Measurements from ENCODE around the gene MORN1.

MORN1 gene

GRCh38 chr1:2374252-2375155 is 16.9 kb downstream of the MORN1 start:
- no peak for DNase-seq (ENCODE audit: low read depth, low spot score)

GRCh38 chr1:2373551-2374251 is 17.7 kb downstream of the MORN1 start:
- no peak for DNase-seq (ENCODE audit: low read depth, low spot score)

GRCh38 chr1:2372551-2373490 is 18.5 kb downstream of the MORN1 start:
- no peak for DNase-seq (ENCODE audit: low read depth, low spot score)

- DNase-seq (ENCODE audit: low read depth, low spot score): no peak
These were observed 23.2 kb downstream of the MORN1 start for GRCh38 chr1:2368053-2368744.

- no peak for DNase-seq (ENCODE audit: low read depth, low spot score)
These were observed 27.4 kb downstream of the MORN1 start for GRCh38 chr1:2363847-2364513.

DNA sequence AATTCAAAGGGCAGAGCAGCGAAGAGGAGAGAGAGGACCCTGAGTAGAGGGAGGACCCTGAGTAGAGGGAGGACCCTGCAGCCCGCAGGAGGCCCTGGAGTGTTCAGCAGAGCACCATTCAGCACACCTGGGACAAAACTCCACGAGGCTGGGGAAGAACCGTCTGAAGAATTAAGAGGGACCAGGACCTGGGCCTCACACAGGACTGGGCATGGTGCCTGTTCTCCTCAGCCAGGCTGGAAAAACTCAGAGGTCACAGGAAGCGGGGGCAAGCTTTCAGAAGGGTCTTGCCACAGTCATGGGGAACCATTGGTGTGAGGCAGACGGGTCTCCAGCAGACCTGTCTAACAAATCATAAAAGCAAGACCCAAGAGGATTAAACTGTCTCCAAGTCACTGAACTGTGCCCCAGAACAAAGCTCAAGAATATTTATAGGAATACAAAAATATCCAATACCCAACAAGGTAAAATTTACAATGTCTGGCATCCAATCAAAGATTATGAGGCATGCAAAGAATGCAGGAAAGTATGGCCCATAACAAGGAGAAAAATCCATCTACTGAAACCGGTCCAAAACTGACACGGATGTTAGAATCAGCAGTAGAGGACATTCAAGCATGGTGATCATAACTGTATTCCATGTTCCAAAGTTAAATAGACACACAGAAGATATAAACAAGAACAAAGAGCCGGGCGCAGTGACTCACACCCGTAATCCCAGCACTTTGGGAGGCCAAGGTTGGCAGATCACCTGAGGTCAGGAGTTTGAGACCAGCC is 30.6 kb downstream of the MORN1 start:
- DNase-seq (ENCODE audit: low read depth, low spot score): no peak

DNA sequence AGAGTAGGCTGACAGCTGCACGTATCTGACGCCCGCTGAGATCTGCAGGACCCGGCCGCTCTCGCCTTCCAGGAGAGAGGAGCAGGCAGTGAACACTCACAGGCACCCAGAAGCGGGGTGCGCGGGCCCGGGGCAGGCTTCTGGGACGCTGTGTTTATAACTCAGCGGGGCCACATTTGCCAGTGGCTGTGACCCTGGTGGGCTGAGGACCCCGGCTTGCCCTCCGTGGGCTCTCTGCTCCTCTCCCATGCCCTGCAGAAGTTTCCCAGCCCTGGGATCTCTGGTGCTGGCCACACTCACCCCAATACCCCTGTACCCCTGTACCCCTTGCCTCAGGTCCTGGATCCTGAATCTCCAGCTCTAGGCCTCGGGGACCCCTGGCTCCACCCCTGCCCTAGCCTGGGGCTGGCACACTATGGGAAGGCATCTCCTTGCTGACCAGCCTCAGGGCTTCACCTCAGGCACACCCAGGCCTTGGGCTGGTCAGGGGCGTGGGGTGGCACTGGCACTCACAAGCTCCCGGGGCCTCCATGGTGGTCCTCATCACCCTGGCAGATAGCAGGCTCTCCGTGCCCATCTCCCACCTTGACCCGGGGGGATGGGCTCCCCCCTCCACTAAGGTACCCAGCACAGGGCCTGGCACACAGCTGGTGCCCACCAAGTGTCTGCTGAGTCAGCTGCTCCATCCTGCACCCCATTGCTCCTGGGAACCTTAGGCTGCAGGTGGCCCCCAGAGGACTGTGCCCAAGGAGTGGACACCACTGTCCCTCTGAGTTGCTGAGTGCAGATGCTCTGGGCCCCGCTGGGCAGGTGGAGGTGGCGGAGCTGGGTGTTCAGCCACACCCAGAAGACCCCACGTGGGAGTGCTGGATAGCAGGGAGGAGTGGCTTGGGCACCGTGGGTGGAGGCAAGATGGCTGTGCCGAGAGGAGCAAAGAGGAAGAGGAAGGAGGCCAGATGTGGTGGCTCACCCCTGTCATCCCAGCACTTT is 32.4 kb downstream of the MORN1 start:
- no peak for DNase-seq (ENCODE audit: low read depth, low spot score)

- DNase-seq (ENCODE audit: low read depth, low spot score): no peak
These were observed 33.3 kb downstream of the MORN1 start for GRCh38 chr1:2358072-2358471.

DNA sequence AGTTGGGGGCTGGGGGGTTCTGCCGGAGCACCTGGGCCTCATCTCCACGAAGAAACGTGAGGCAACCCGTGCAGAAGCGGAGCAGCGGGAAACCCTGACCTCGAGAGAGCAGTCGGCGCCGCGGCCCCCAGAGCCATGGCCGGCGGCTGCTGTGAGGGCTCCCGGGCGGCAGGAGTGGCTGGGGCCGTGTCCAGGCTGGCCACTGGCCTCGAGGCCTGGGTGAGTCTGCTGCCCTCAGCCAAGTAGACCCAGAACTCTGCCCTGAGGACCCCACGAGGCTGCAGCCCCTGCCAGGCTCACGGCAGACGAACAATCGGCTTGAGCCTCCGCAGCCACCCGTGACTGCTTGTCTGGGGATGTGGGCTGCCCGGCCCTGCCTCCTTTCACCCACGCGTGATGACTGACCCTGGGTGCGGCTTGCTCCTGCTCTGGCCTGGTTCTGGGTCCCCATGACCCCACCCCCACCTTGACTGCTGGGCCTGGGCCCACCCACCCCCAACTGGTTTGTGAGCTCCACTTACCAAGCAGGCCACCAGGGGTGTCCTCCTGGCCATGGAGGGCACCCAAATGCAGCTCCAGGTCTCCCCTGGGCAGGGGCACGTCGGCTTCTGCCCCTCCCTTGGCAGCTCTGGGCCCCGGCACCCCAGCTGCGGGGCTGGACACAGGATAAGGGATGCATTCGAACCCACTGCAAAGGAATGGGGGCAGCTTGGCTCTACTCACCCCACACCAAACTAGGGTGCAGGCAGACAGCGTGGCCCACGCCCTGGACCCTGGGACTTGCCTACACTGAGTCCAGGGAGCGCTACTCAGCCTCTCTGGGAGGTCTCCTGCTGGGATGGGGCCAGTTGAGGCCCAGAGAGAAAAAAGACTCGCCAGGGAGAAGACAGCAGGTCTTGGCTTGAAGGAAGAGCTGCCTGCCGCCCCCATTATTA is 34.2 kb downstream of the MORN1 start:
- no peak for DNase-seq (ENCODE audit: low read depth, low spot score)

DNA sequence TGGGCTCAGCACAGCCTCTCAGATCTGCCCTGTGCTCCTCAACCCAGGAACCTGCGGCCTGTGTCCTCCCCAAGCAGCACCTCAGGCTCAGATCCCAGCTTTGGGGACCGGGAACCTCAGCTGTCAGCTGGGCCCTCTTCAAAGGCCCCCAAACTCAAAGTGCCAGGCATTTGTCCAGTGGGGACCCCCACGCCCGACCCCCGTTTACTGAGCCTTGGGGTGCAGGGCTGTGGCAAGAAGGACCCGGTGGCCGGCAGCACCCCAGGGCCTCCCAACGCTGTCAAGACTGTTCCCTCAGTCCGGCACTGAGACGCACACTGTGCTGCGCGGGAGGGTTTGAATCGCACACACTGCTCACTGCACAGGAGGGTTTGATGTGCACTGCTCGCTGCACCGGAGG is 35.0 kb downstream of the MORN1 start:
- DNase-seq (ENCODE audit: low read depth, low spot score): no peak

DNA sequence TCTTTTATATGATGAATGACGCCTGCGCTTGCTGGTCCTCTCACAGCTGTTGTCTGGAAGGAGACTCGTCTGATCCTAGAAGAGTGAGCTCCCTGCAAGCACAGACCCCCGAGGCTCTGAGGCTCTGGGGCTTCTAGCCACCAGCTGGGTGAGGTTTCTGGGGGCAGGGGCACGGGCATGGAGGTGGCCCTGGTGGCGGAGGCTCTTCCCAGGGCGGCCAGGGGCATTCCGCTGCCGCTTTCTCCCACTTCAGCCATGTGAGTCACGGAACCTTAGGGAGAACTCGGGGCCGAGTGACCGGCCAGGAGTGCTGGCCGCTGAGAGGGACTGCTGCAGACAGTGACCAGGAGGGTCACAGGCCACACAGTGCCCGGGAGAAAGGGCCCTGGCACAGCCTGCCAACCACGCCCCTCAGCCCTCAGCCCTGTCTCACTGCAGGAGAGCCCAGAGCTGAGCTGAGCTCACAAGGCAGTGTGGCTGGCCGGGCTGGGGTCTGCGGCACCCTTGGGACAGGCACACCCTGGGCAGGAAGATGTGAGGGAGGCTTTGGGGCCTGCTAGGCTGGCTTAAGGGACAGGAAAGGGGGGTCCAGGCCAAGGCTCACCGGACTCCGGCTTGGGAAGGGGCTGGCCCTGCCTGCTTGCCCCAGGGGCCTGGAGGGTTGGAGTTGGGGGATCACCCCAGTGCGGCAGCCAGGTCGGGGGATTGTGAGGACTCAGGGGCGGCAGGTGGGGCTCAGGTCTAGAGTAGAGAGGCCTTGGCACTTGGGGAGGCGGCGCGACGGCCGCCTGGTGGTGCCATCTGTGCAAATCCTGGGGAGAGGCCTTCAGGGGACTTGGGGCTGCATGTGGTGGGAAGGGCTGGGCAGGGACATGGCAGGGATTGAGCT is 35.7 kb downstream of the MORN1 start:
- no peak for DNase-seq (ENCODE audit: low read depth, low spot score)

DNA sequence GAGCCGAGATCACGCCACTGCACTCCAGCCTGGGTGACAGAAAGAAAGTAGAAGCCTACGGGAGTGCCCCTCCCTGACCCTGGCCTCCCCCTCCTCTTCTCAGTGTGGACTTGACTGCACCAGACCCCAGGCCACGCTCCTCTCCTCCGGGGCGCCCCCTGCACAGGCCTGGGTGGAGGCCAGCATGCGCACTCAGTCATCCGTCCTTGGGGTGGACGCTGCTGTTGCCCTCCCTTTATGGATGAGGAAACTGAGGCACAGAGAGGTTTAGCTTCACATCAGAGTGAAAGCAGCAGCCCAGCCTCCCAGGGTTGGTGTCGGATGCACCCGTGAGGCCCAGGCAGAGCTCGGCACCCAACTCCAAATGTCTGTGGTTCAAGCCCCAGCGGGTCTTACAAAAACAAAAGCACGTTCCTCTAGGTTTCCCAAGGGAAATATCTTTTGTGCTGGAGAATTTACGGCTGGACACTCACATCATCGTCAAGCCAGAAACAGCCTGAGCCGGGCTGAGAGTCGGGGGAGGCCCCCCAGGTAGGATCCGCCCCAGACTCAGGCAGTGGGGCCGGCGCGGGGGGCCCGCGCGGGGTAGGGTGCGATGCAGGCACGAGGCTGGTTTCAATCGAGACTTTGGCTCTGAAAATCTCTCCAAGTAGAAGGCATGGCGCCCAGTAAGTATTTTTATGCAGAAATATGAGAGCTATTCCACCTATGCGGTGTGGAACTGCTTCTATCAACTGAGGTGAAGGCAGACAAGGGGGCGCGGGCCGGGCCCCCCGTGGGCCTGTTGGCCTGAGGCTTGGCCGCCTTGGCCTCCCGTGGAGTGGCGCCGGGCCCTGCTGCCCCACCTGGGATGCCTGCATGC is 36.6 kb downstream of the MORN1 start:
- DNase-seq (ENCODE audit: low read depth, low spot score): no peak

DNA sequence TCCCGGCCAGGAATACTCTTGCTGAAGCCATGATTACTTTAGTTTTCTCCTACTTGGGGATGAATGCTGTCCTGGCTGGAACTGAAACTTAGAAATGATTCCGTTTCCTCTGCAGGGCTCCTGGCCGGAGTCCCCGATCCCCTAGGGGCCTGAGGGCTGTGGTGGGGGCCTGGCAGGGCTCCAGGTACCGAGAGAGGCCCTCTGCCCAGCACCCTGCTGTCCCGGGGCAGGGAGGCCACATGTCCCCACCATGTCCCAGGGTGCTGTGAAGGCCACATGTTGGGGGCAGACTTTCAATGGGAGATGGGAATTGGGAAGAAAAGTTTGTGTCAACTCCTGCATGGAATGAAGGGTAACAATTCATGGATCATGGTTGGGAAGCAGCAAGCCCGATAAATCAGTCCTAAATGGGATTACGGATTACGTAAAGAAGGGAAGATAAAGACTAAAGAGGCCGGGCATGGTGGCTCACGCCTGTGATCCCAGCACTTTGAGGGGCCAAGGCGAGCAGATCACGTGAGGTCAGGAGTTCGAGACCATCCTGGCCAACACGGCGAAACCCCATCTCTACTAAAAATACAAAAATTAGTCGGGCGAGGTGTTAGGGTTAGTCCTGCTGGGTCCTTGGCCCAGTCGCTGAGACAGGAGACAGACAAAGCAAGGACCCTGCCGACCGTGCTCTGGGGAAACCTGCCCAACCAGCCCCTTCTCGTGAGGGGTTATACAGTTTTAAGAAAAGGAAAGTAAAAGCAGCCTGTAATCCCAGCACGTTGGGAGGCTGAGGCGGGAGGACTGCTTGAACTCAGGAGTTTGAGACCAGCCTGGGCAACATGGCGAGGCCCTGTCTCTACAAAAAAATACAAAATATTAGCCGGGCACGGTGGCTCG is 37.6 kb downstream of the MORN1 start:
- no peak for DNase-seq (ENCODE audit: low read depth, low spot score)

GRCh38 chr1:2352897-2353550 is 38.3 kb downstream of the MORN1 start:
- DNase-seq (ENCODE audit: low read depth, low spot score): no peak

All from brain pericyte (primary cell).